Endothelial cell of umbilical vein (primary cell): Measurements from ENCODE around the gene RGS8. TPM values are rescaled to one million over a fixed set of nuclear protein-coding genes. Genes with fewer than 3 reads are reported as not detected.

Experiments used
- BruUV-seq: library from RNA; stranded (reverse); fragments of 400-500 nt; replicated peaks from 2 replicates; lab custom pipeline; 2021; lab: Mats Ljungman, UMichigan
- CTCF ChIA-PET: fragments of 300-600, 350-600 bp; sonication (Branson Sonifier 250); formaldehyde crosslinking; loops from one replicate; lab custom pipeline; 2021; ENCODE audit warnings: antibody characterized with exemption, inconsistent platforms; lab: Charles Lee
- POLR2A ChIA-PET: fragments of 300-600, 350-600 bp; sonication (Branson Sonifier 250); formaldehyde crosslinking; loops from one replicate; lab custom pipeline; 2021; ENCODE audit warnings: antibody characterized with exemption, inconsistent platforms; lab: Charles Lee
- DNase-seq: peaks from one replicate; pipeline ENCODE4 v3.0.0-alpha.2; 2011; ENCODE audit warnings: low read depth, low spot score
- FAIRE-seq: peaks from 2 replicates; lab custom pipeline; 2011; peaks lifted over from hg19 to GRCh38; lab: Jason Lieb, UNC
- H2AFZ ChIP-seq: 2 replicates; pipeline ENCODE4 v1.6.0; 2012; ENCODE audit warnings: low read depth, low read length, control low read depth, inconsistent platforms
- H3K27ac ChIP-seq: 2 replicates; pipeline ENCODE4 v1.5.1; 2011; ENCODE audit warnings: low read depth, mild to moderate bottlenecking, control low read depth, low read length, moderate library complexity; ENCODE audit not compliant: insufficient read depth
- H3K27me3 ChIP-seq, 2 experiments: 2 replicates each; pipeline versions ENCODE4 v1.6.0 to v1.6.1; 2011; ENCODE audit warnings: low read length in 2 of 2, mixed read lengths in 1 of 2; ENCODE audit not compliant: control insufficient read depth in 2 of 2, insufficient read depth in 2 of 2
- H3K36me3 ChIP-seq, 2 experiments: 2 replicates in 1 of 2; 3 replicates in 1 of 2; pipeline ENCODE4 v1.5.1; 2011; ENCODE audit warnings: low read length in 2 of 2, mild to moderate bottlenecking in 1 of 2, moderate library complexity in 1 of 2; ENCODE audit not compliant: control insufficient read depth in 2 of 2, insufficient read depth in 2 of 2; ENCODE audit errors: extremely low read depth in 1 of 2
- H3K4me1 ChIP-seq: 3 replicates; pipeline ENCODE4 v1.5.1; 2011; ENCODE audit warnings: mild to moderate bottlenecking, low read length; ENCODE audit not compliant: control insufficient read depth, insufficient read depth; ENCODE audit errors: extremely low read depth
- H3K4me2 ChIP-seq: 2 replicates; pipeline ENCODE4 v1.6.1; 2011; ENCODE audit warnings: low read length, control low read depth, mixed read lengths; ENCODE audit not compliant: insufficient read depth
- H3K4me3 ChIP-seq, 3 experiments: fragments of 200-600 bp in 1 of 3; sonication (generic), shearing (Covaris generic) in 1 of 3; replicated peaks in 1 of 3; 2 replicates each; pipeline ENCODE4 v1.5.1; 2011 to 2016; ENCODE audit warnings: control low read depth in 3 of 3, low read length in 3 of 3, mild to moderate bottlenecking in 2 of 3, inconsistent platforms in 1 of 3, low read depth in 1 of 3, moderate library complexity in 1 of 3; ENCODE audit not compliant: insufficient read depth in 1 of 3
- H3K79me2 ChIP-seq: 2 replicates; pipeline ENCODE4 v1.6.0; 2012; ENCODE audit warnings: low read length, inconsistent platforms; ENCODE audit not compliant: control insufficient read depth, insufficient read depth
- H3K9ac ChIP-seq: replicated peaks from 2 replicates; pipeline ENCODE3; 2011; ENCODE audit warnings: low read length, control low read depth; ENCODE audit not compliant: insufficient read depth; ENCODE audit errors: extremely low read depth
- H3K9me1 ChIP-seq: replicated peaks from 3 replicates; pipeline ENCODE4 v1.6.0; 2011; ENCODE audit warnings: mild to moderate bottlenecking, low read length; ENCODE audit not compliant: control insufficient read depth, insufficient read depth; ENCODE audit errors: extremely low read depth
- H3K9me3 ChIP-seq: replicated peaks from 2 replicates; pipeline ENCODE4 v1.5.1; 2012; ENCODE audit warnings: low read length, inconsistent platforms; ENCODE audit not compliant: control insufficient read depth, insufficient read depth
- H4K20me1 ChIP-seq: replicated peaks from 2 replicates; pipeline ENCODE3; 2011; ENCODE audit warnings: mild to moderate bottlenecking, low read length; ENCODE audit not compliant: control insufficient read depth, insufficient read depth; ENCODE audit errors: extremely low read depth
- CTCF ChIP-seq, 2 donors: IDR thresholded peaks; 1 replicate in 1 of 2; 2 replicates in 1 of 2; pipeline ENCODE4 v1.5.1; 2011; ENCODE audit warnings: low read length in 2 of 2, mild to moderate bottlenecking in 2 of 2, moderate library complexity in 2 of 2, control low read depth in 1 of 2, inconsistent platforms in 1 of 2, low read depth in 1 of 2; ENCODE audit not compliant: insufficient read depth in 1 of 2; ENCODE audit errors: extremely low read depth in 1 of 2
- EZH2 ChIP-seq: IDR thresholded peaks from 2 replicates; pipeline ENCODE4 v1.6.1; 2012; ENCODE audit warnings: borderline replicate concordance, low read depth, mild to moderate bottlenecking, moderate library complexity, low read length, inconsistent platforms; ENCODE audit not compliant: severe bottlenecking
- FOS ChIP-seq: IDR thresholded peaks from 2 replicates; pipeline ENCODE4 v1.6.1; 2011; ENCODE audit warnings: mild to moderate bottlenecking, low read length, moderate library complexity, borderline replicate concordance; ENCODE audit not compliant: insufficient read depth
- GATA2 ChIP-seq: IDR thresholded peaks from 2 replicates; pipeline ENCODE4 v1.7.0; 2011; ENCODE audit warnings: low read depth, mild to moderate bottlenecking, moderate library complexity, mixed read lengths, low read length; ENCODE audit not compliant: insufficient read length, insufficient read depth
- JUN ChIP-seq: IDR thresholded peaks from 2 replicates; pipeline ENCODE4 v1.6.1; 2011; ENCODE audit warnings: borderline replicate concordance, low read depth; ENCODE audit not compliant: insufficient read length, insufficient read depth
- MAX ChIP-seq: IDR thresholded peaks from 2 replicates; pipeline ENCODE4 v1.6.1; 2011; ENCODE audit not compliant: insufficient read depth, insufficient read length
- MYC ChIP-seq: IDR thresholded peaks from one replicate; pipeline ENCODE4 v1.6.1; 2011; ENCODE audit warnings: mild to moderate bottlenecking, low read depth, low read length
- POLR2A ChIP-seq: IDR thresholded peaks from 2 replicates; pipeline ENCODE4 v1.6.1; 2012; ENCODE audit warnings: low read depth, mild to moderate bottlenecking, control low read depth, low read length
- POLR2AphosphoS5 ChIP-seq: IDR thresholded peaks from 2 replicates; pipeline ENCODE4 v1.6.1; 2012; ENCODE audit warnings: low read depth, mild to moderate bottlenecking, control low read depth, low read length, moderate library complexity; ENCODE audit not compliant: insufficient read depth
- dilution Hi-C: fragments of 300-500 bp; cut with MboI; formaldehyde crosslinking; loops from one replicate; pipeline ENCODE4 v1.15.0; 2019; ENCODE audit warnings: low sequenced_read_pairs; ENCODE audit not compliant: extremely low pct_ligation_motif_present
- intact Hi-C: fragments of 100-400 bp; cut with micrococcal nuclease; formaldehyde crosslinking; loops from one replicate; pipeline ENCODE4 v1.10.0; 2022
- polyA plus RNA-seq, 4 experiments: library from polyadenylated mRNA; depleted of rRNA in 3 of 4; stranded (reverse) in 3 of 4; unstranded in 1 of 4; fragments of >200 nt; gene quantifications; 2 replicates each; pipeline versions ENCODE4 v1.2.1 to v1.2.3, GENCODE V29; 2011 to 2012; ENCODE audit warnings: missing spikeins in 1 of 4
- total RNA-seq: library from RNA; stranded (reverse); gene quantifications from 2 replicates; pipeline ENCODE4 v1.2.3, GENCODE V29; 2021

The RGS8 gene
- total and polyA plus RNA-seq, 2 donors (not counting 3 experiments of a cell fraction or from before 2014, with no cell fraction given) = not detected

- Histone ChIP-seq H3K9ac (no peak overlapping the region), H3K9me1 (no peaks in the 10 kb centered on the region), H3K4me2 (no peak overlapping the region), H3K9me3 (no peaks in the 10 kb centered on the region), H2AFZ (no peak overlapping the region), H3K36me3 (no peaks in the 10 kb centered on the region), H4K20me1 (no peaks in the 10 kb centered on the region), H3K4me3 (no peak overlapping the region), H3K27me3 (peaks cover 0 to 4% of the 10 kb centered on the region in 2 experiments), H3K79me2 (no peaks in the 10 kb centered on the region), H3K27ac (no peak overlapping the region), H3K4me1 (no peaks in the 10 kb centered on the region)
- intact Hi-C loops (no loop called here), dilution Hi-C loops (no loop called here)
- TF ChIP-seq CTCF (IDR thresholded peaks at IDR 0.05; ENCODE audit: extremely low read depth in 1 of 2, insufficient read depth in 1 of 2, low read depth in 1 of 2, low read length in 2 of 2) (no peak), POLR2AphosphoS5 (no peak), POLR2A (no peak), GATA2 (no peak), JUN (no peak), MAX (no peak), EZH2 (no peak), MYC (no peak), FOS (no peak)
- ChIA-PET CTCF (no interaction called here), POLR2A (no interaction called here)
- DNase-seq = no peak
- BruUV-seq = no TSS peak
- no peak for FAIRE-seq
These were observed 27.5 kb downstream of the RGS8 start for GRCh38 chr1:182656842-182657397.
